SK-N-SH (cell line): ENCODE measurements around the gene SDS. TPM values are rescaled to one million over a fixed set of nuclear protein-coding genes. Genes with fewer than 3 reads are reported as not detected.

Experiments used
- CTCF ChIA-PET: fragments of 300-600, 350-600 bp; formaldehyde crosslinking; extraction: SDS; loops from one replicate; lab custom pipeline; 2021; lab: Yijun Ruan, JAX
- POLR2A ChIA-PET: fragments of 350-600 bp; sonication (Branson Sonifier 250); formaldehyde crosslinking; extraction: SDS; loops from one replicate; lab custom pipeline; 2020; ENCODE audit warnings: antibody characterized with exemption, inconsistent platforms; lab: Yijun Ruan, JAX
- DNase-seq: peaks from one replicate; pipeline ENCODE4 v3.0.0; 2012
- H2AFZ ChIP-seq: fragments of 200-600 bp; sonication (generic); 2 replicates; pipeline ENCODE4 v1.8.1; 2016; ENCODE audit warnings: antibody characterized with exemption, mild to moderate bottlenecking, low read depth
- H3F3A ChIP-seq: fragments of 200-600 bp; sonication (generic); replicated peaks from 2 replicates; pipeline ENCODE3; 2016; ENCODE audit warnings: antibody characterized with exemption, mild to moderate bottlenecking; ENCODE audit not compliant: insufficient read depth
- H3K27ac ChIP-seq, 2 experiments: fragments of 200-500 bp in 1 of 2; fragments of 200-600 bp in 1 of 2; sonication (Bioruptor generic) in 1 of 2; sonication (generic), shearing (Covaris generic) in 1 of 2; 2 replicates each; pipeline versions ENCODE4 v1.5.1 to v1.6.1; 2014 to 2016; ENCODE audit warnings: low read depth in 2 of 2, inconsistent platforms in 1 of 2, low read length in 1 of 2, mild to moderate bottlenecking in 1 of 2, mixed read lengths in 1 of 2
- H3K27me3 ChIP-seq: fragments of 200-600 bp; sonication (generic), shearing (Covaris generic); 2 replicates; pipeline ENCODE4 v1.6.1; 2016; ENCODE audit warnings: mixed run types; ENCODE audit not compliant: insufficient read depth
- H3K36me3 ChIP-seq, 2 experiments: fragments of 200-500 bp in 1 of 2; fragments of 200-600 bp in 1 of 2; sonication (Bioruptor generic) in 1 of 2; sonication (generic) in 1 of 2; replicated peaks in 1 of 2; 2 replicates each; pipeline versions ENCODE3 to v1.5.1; 2014 to 2016; ENCODE audit warnings: low read length in 1 of 2, mild to moderate bottlenecking in 1 of 2; ENCODE audit not compliant: insufficient read depth in 2 of 2, control insufficient read depth in 1 of 2
- H3K4me1 ChIP-seq, 2 experiments: fragments of 200-500 bp in 1 of 2; fragments of 200-600 bp in 1 of 2; sonication (Bioruptor generic) in 1 of 2; sonication (generic), shearing (Covaris generic) in 1 of 2; 2 replicates each; pipeline versions ENCODE4 v1.5.1 to v1.6.1; 2014 to 2016; ENCODE audit warnings: low read depth in 1 of 2, low read length in 1 of 2, mixed run types in 1 of 2; ENCODE audit not compliant: insufficient read depth in 2 of 2, control insufficient read depth in 1 of 2
- H3K4me2 ChIP-seq: fragments of 200-600 bp; sonication (generic), shearing (Covaris generic); 2 replicates; pipeline ENCODE4 v1.6.1; 2017; ENCODE audit warnings: mixed run types
- H3K4me3 ChIP-seq, 2 experiments: fragments of 200-500 bp in 1 of 2; fragments of 200-600 bp in 1 of 2; sonication (Bioruptor generic) in 1 of 2; sonication (generic), shearing (Covaris generic) in 1 of 2; 2 replicates each; pipeline versions ENCODE4 v1.5.1 to v1.8.1; 2014 to 2016; ENCODE audit warnings: low read depth in 2 of 2, inconsistent platforms in 1 of 2, low read length in 1 of 2, mild to moderate bottlenecking in 1 of 2, mixed read lengths in 1 of 2, moderate library complexity in 1 of 2
- H3K79me2 ChIP-seq: fragments of 200-600 bp; sonication (generic); 2 replicates; pipeline ENCODE4 v1.8.1; 2017; ENCODE audit warnings: mild to moderate bottlenecking; ENCODE audit not compliant: insufficient read depth
- H3K9ac ChIP-seq: fragments of 200-600 bp; sonication (generic); 2 replicates; pipeline ENCODE4 v1.6.1; 2017; ENCODE audit warnings: mixed run types
- H3K9me2 ChIP-seq: fragments of 200-600 bp; sonication (generic); 2 replicates; pipeline ENCODE4 v1.6.1; 2017; ENCODE audit warnings: mixed run types
- H3K9me3 ChIP-seq: fragments of 200-600 bp; sonication (generic); 2 replicates; pipeline ENCODE4 v1.6.1; 2017; ENCODE audit warnings: mixed run types, mild to moderate bottlenecking, moderate library complexity
- H4K20me1 ChIP-seq: fragments of 200-600 bp; sonication (generic); 2 replicates; pipeline ENCODE4 v1.6.1; 2017; ENCODE audit warnings: mild to moderate bottlenecking, mixed run types; ENCODE audit not compliant: insufficient read depth
- CTCF ChIP-seq: fragments of 200-600 bp; sonication (generic); IDR thresholded peaks from 2 replicates; pipeline ENCODE4 v1.6.1; 2017; ENCODE audit warnings: antibody characterized with exemption, mild to moderate bottlenecking, moderate library complexity
- EP300 ChIP-seq, 2 experiments: IDR thresholded peaks; 2 replicates each; pipeline versions ENCODE4 v1.4.0 to v1.6.1; 2012; ENCODE audit warnings: borderline replicate concordance in 1 of 2, low read depth in 1 of 2, low read length in 1 of 2
- FOXJ3 ChIP-seq: sonication (generic); formaldehyde crosslinking; IDR thresholded peaks from 2 replicates; pipeline ENCODE4 v1.5.1; 2020; ENCODE audit warnings: mild to moderate bottlenecking, missing genetic modification reagents
- GATA2 ChIP-seq: sonication (generic); formaldehyde crosslinking; IDR thresholded peaks from 2 replicates; pipeline ENCODE4 v1.5.0; 2020; ENCODE audit warnings: mild to moderate bottlenecking, missing genetic modification reagents
- IRF3 ChIP-seq: fragments of 150-350 bp; IDR thresholded peaks from 2 replicates; pipeline ENCODE4 v1.6.1; 2016; ENCODE audit warnings: mild to moderate bottlenecking, low read depth, low read length
- MXI1 ChIP-seq: IDR thresholded peaks from 2 replicates; pipeline ENCODE4 v1.6.1; 2012; ENCODE audit warnings: mild to moderate bottlenecking, low read depth, low read length, improper control_type of control experiment
- NFIC ChIP-seq: IDR thresholded peaks from 2 replicates; pipeline ENCODE4 v1.4.0; 2012; ENCODE audit warnings: borderline replicate concordance
- POLR2AphosphoS5 ChIP-seq: IDR thresholded peaks from 2 replicates; pipeline ENCODE4 v1.6.1; 2012; ENCODE audit warnings: low read depth, low read length
- RAD21 ChIP-seq: IDR thresholded peaks from 2 replicates; pipeline ENCODE4 v1.6.1; 2012; ENCODE audit warnings: mild to moderate bottlenecking, low read length
- RCOR1 ChIP-seq: fragments of 150-350 bp; IDR thresholded peaks from 2 replicates; pipeline ENCODE4 v1.6.1; 2017; ENCODE audit warnings: antibody characterized with exemption, low read length
- RFX5 ChIP-seq: IDR thresholded peaks from 2 replicates; pipeline ENCODE4 v1.6.1; 2012; ENCODE audit warnings: mild to moderate bottlenecking, improper control_type of control experiment, low read length
- RXRA ChIP-seq: IDR thresholded peaks from 2 replicates; pipeline ENCODE4 v1.4.0; 2012; ENCODE audit warnings: low read depth, mild to moderate bottlenecking, borderline replicate concordance
- SIN3A ChIP-seq: IDR thresholded peaks from 2 replicates; pipeline ENCODE4 v1.6.1; 2012; ENCODE audit warnings: low read depth, mild to moderate bottlenecking, low read length, moderate library complexity, borderline replicate concordance
- TAF1 ChIP-seq: IDR thresholded peaks from 2 replicates; pipeline ENCODE4 v1.6.1; 2012; ENCODE audit warnings: low read depth, mild to moderate bottlenecking, low read length, moderate library complexity, borderline replicate concordance
- TCF12 ChIP-seq: IDR thresholded peaks from 2 replicates; pipeline ENCODE4 v1.4.0; 2012
- TEAD4 ChIP-seq: IDR thresholded peaks from 2 replicates; pipeline ENCODE4 v1.4.0; 2012; ENCODE audit warnings: mild to moderate bottlenecking, borderline replicate concordance; ENCODE audit not compliant: insufficient read depth
- USF2 ChIP-seq: fragments of 150-350 bp; IDR thresholded peaks from 2 replicates; pipeline ENCODE4 v1.6.1; 2017; ENCODE audit warnings: antibody characterized with exemption, low read length, low read depth, borderline replicate concordance
- WGBS: methylation state at CpG from one replicate; pipeline ENCODE4 v1.1.6; 2017; ENCODE audit warnings: low lambda C conversion rate; 5-methylcytosine and 5-hydroxymethylcytosine counted together
- polyA plus RNA-seq, 3 experiments: library from polyadenylated mRNA; depleted of rRNA; stranded (reverse); fragments of >200 nt; gene quantifications; 2 replicates each; pipeline ENCODE4 v1.2.3, GENCODE V29; 2012

Gene SDS
- polyA plus RNA-seq, 1 of the 3 experiments (the other 2 are of a cell fraction): 0.08 TPM

- Histone ChIP-seq H3K9me3 (no peaks in the 10 kb centered on the region), H3K9ac (no peak overlapping the region), H3K27me3 (no peaks in the 10 kb centered on the region), H3K79me2 (no peaks in the 10 kb centered on the region; the same call in 1 of the 2 replicates), H3K4me2 (no peak overlapping the region), H3F3A (no peaks in the 10 kb centered on the region), H3K9me2 (no peaks in the 10 kb centered on the region), H3K4me3 (no peak overlapping the region), H4K20me1 (no peaks in the 10 kb centered on the region; the same call in 1 of the 2 replicates), H3K4me1 (no peaks in the 10 kb centered on the region), H2AFZ (no peak overlapping the region), H3K27ac (no peak overlapping the region), H3K36me3 (peaks cover 0 to 5% of the 10 kb centered on the region in 2 experiments)
- no peak for DNase-seq
- TF ChIP-seq USF2 (no peak), NFIC (no peak), TAF1 (no peak), GATA2 (CRISPR knock-in tag) (no peak), RAD21 (no peak), SIN3A (no peak), EP300 (IDR thresholded peaks at IDR 0.05; ENCODE audit: borderline replicate concordance in 1 of 2, low read depth in 1 of 2, low read length in 1 of 2) (no peak), TEAD4 (no peak), RFX5 (no peak), MXI1 (no peak), POLR2AphosphoS5 (no peak), RXRA (no peak), TCF12 (no peak)
- POLR2A ChIA-PET: no interaction called here
- WGBS: 98% methylated on average over 4 of the region's 4 CpGs
- CTCF ChIA-PET: interaction anchor here (1.6 kb wide), 1 partner anchor 170 kb away, joined by 4 read pairs; no protein-coding TSS in a partner anchor
Observed at GRCh38 chr12:113366827-113367226, 36.9 kb downstream of the SDS start.

- WGBS: 94% methylated on average over 7 of the region's 7 CpGs
- no peaks in the 10 kb centered on the region for H3K9me3 ChIP-seq
- H3K79me2 ChIP-seq: no peaks in the 10 kb centered on the region; the same call in 1 of the 2 replicates
- CTCF ChIA-PET: no interaction called here
- no peak overlapping the region for H2AFZ ChIP-seq
- no peak overlapping the region for H3K9ac ChIP-seq
- H3K27ac ChIP-seq: no peak overlapping the region
- no peak overlapping the region for H3K4me3 ChIP-seq
- H3K36me3 ChIP-seq: peaks cover 0 to 5% of the 10 kb centered on the region in 2 experiments
- no peaks in the 10 kb centered on the region for H3F3A ChIP-seq
- POLR2A ChIA-PET: no interaction called here
- H4K20me1 ChIP-seq: no peaks in the 10 kb centered on the region; the same call in 1 of the 2 replicates
- no peak for DNase-seq
- no peaks in the 10 kb centered on the region for H3K27me3 ChIP-seq
- no peak overlapping the region for H3K4me2 ChIP-seq
- no peaks in the 10 kb centered on the region for H3K4me1 ChIP-seq
- no peak for TF ChIP-seq FOXJ3
- no peak for TF ChIP-seq RCOR1
- TF ChIP-seq IRF3: no peak
- no peak for TF ChIP-seq RXRA
- no peak for TF ChIP-seq GATA2 (CRISPR knock-in tag)
- TF ChIP-seq TAF1: no peak
- TF ChIP-seq CTCF: no peak
- no peaks in the 10 kb centered on the region for H3K9me2 ChIP-seq
Observed at GRCh38 chr12:113365639-113366395, 37.9 kb downstream of the SDS start.
